ENCODE results near the gene CLK3. TPM values are rescaled to one million over a fixed set of nuclear protein-coding genes. Genes with fewer than 3 reads are reported as not detected.

Gene CLK3
- polyA plus RNA-seq, 1 of the 3 experiments (the other 2 are of a cell fraction) = 67.7 TPM

DNA sequence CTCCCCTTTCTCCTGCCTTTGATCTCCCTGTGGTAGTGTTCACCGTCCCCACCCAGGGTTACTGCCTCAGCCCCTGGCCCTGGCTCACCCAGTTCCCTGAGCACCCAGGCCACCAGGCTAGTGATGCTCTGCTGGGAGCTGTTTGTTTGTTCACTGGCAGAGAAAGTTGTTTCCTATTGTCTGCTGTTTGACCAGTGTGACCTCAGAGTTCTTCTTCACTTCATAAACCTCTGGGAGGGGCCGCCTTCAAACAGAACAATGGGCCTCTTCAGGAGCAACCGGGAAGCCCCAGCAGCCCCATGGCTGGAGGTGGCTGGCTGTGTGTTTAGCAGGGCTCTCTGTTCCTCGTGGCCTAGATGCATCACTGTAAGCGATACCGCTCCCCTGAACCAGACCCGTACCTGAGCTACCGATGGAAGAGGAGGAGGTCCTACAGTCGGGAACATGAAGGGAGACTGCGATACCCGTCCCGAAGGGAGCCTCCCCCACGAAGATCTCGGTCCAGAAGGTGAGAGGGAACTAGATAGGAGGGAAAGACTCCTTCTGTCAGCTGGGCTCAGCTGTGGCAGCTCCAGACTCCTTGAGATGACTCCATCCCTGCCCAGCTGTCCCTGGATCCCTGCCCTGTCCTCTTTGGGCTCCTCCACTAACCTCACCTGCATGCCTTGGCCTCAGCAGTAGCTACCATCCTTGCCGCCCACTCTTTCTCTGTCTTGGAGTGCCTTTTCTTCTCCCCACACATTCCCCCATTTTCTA is 3.4 kb downstream of the CLK3 start:
- H3K9me2 ChIP-seq = no peaks in the 10 kb centered on the region
- H3F3A ChIP-seq (replicated peaks; ENCODE audit: insufficient read depth) = peaks cover 20% of the 10 kb centered on the region
- H3K4me3 ChIP-seq (ENCODE audit: low read depth in 2 of 2, low read length in 1 of 2) = no peak overlapping the region
- peaks cover 81% of the 10 kb centered on the region for H3K79me2 ChIP-seq (ENCODE audit: insufficient read depth)
- no peak overlapping the region; a peak in 1 of 4 replicates for H3K27ac ChIP-seq (ENCODE audit: low read depth in 2 of 2, low read length in 1 of 2)
- no peak for DNase-seq
- H3K4me2 ChIP-seq = no peak overlapping the region
- WGBS (ENCODE audit: low lambda C conversion rate) = 91% methylated on average over 15 of the region's 15 CpGs
- ChIA-PET POLR2A (interaction anchor here (0.6 kb wide), 1 partner anchor 21 kb away, joined by 3 read pairs; no protein-coding TSS in a partner anchor), CTCF (interaction anchor here (0.6 to 39.4 kb wide), 6 partner anchors 16 to 245 kb away, joined by 3 to 1109 read pairs (median 4); partner anchors contain the start of gene CSK)
- H3K36me3 ChIP-seq (replicated peaks in 1 of 2; ENCODE audit: control insufficient read depth in 1 of 2, insufficient read depth in 2 of 2, low read length in 1 of 2) = peaks cover 19 to 57% of the 10 kb centered on the region in 2 experiments
- no peaks in the 10 kb centered on the region for H3K9me3 ChIP-seq
- H4K20me1 ChIP-seq (ENCODE audit: insufficient read depth) = peaks cover 75% of the 10 kb centered on the region
- peaks cover 0 to 24% of the 10 kb centered on the region in 2 experiments; a peak in 2 of 4 replicates for H3K4me1 ChIP-seq (ENCODE audit: control insufficient read depth in 1 of 2, insufficient read depth in 2 of 2, low read depth in 1 of 2, low read length in 1 of 2)
- no peak for TF ChIP-seq GATA2 (CRISPR knock-in tag; IDR thresholded peaks at IDR 0.05)
- H2AFZ ChIP-seq (ENCODE audit: low read depth) = no peak overlapping the region
- H3K27me3 ChIP-seq (ENCODE audit: insufficient read depth) = no peaks in the 10 kb centered on the region
- no peak overlapping the region for H3K9ac ChIP-seq

DNA sequence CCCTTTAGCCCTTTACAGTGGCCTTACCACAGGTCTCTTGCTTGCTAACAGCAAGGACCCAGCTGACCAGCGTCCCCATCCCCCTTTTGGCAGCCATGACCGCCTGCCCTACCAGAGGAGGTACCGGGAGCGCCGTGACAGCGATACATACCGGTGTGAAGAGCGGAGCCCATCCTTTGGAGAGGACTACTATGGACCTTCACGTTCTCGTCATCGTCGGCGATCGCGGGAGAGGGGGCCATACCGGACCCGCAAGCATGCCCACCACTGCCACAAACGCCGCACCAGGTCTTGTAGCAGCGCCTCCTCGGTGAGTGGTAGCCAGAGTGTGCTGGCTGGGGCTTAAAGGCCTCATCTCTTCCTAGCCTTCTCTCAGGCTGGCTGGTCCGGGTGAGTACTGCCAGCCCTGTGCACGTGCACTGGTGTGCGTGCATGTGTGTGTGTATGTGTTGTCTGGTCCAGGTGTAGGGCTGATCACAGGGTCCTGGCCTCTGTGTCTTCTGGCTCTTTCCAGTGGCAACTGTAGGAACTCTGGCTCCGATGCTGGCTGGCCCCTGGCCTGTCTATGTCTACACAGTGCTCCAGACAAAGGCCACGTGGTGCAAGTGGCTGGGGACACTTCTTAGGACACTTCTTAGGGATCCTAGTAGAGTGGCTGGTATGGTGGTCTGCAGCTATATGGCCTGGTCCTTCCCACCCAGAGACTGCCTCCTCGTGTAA is 4.4 kb downstream of the CLK3 start:
- Histone ChIP-seq H3K4me1 (ENCODE audit: control insufficient read depth in 1 of 2, insufficient read depth in 2 of 2, low read depth in 1 of 2, low read length in 1 of 2) (peaks cover 0 to 24% of the 10 kb centered on the region in 2 experiments; a peak in 2 of 4 replicates), H4K20me1 (ENCODE audit: insufficient read depth) (peaks cover 83% of the 10 kb centered on the region), H3K36me3 (replicated peaks in 1 of 2; ENCODE audit: control insufficient read depth in 1 of 2, insufficient read depth in 2 of 2, low read length in 1 of 2) (peaks cover 28 to 67% of the 10 kb centered on the region in 2 experiments), H3K27ac (ENCODE audit: low read depth in 2 of 2, low read length in 1 of 2) (no peak overlapping the region; a peak in 1 of 4 replicates), H3K4me3 (ENCODE audit: low read depth in 2 of 2, low read length in 1 of 2) (no peak overlapping the region), H3F3A (replicated peaks; ENCODE audit: insufficient read depth) (peaks cover 13% of the 10 kb centered on the region), H3K4me2 (no peak overlapping the region), H3K27me3 (ENCODE audit: insufficient read depth) (no peaks in the 10 kb centered on the region), H3K9me2 (no peaks in the 10 kb centered on the region), H3K9ac (no peak overlapping the region), H3K79me2 (ENCODE audit: insufficient read depth) (peaks cover 81% of the 10 kb centered on the region), H3K9me3 (no peaks in the 10 kb centered on the region), H2AFZ (ENCODE audit: low read depth) (no peak overlapping the region)
- 95% methylated on average over 21 of the region's 27 CpGs for WGBS (ENCODE audit: low lambda C conversion rate)
- POLR2A ChIA-PET = no interaction called here
- CTCF ChIA-PET = interaction anchor here (0.7 to 39.4 kb wide), 5 partner anchors 15 to 247 kb away, joined by 4 to 1109 read pairs (median 5); partner anchors contain the start of gene CSK
- TF ChIP-seq, protein P1, sequence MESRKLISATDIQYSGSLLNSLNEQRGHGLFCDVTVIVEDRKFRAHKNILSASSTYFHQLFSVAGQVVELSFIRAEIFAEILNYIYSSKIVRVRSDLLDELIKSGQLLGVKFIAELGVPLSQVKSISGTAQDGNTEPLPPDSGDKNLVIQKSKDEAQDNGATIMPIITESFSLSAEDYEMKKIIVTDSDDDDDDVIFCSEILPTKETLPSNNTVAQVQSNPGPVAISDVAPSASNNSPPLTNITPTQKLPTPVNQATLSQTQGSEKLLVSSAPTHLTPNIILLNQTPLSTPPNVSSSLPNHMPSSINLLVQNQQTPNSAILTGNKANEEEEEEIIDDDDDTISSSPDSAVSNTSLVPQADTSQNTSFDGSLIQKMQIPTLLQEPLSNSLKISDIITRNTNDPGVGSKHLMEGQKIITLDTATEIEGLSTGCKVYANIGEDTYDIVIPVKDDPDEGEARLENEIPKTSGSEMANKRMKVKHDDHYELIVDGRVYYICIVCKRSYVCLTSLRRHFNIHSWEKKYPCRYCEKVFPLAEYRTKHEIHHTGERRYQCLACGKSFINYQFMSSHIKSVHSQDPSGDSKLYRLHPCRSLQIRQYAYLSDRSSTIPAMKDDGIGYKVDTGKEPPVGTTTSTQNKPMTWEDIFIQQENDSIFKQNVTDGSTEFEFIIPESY (IDR thresholded peaks at IDR 0.05; ENCODE audit: borderline replicate concordance, low read depth) = no peak
- TF ChIP-seq RXRA (IDR thresholded peaks at IDR 0.05; ENCODE audit: borderline replicate concordance, low read depth) = no peak
- TF ChIP-seq, protein P2, sequence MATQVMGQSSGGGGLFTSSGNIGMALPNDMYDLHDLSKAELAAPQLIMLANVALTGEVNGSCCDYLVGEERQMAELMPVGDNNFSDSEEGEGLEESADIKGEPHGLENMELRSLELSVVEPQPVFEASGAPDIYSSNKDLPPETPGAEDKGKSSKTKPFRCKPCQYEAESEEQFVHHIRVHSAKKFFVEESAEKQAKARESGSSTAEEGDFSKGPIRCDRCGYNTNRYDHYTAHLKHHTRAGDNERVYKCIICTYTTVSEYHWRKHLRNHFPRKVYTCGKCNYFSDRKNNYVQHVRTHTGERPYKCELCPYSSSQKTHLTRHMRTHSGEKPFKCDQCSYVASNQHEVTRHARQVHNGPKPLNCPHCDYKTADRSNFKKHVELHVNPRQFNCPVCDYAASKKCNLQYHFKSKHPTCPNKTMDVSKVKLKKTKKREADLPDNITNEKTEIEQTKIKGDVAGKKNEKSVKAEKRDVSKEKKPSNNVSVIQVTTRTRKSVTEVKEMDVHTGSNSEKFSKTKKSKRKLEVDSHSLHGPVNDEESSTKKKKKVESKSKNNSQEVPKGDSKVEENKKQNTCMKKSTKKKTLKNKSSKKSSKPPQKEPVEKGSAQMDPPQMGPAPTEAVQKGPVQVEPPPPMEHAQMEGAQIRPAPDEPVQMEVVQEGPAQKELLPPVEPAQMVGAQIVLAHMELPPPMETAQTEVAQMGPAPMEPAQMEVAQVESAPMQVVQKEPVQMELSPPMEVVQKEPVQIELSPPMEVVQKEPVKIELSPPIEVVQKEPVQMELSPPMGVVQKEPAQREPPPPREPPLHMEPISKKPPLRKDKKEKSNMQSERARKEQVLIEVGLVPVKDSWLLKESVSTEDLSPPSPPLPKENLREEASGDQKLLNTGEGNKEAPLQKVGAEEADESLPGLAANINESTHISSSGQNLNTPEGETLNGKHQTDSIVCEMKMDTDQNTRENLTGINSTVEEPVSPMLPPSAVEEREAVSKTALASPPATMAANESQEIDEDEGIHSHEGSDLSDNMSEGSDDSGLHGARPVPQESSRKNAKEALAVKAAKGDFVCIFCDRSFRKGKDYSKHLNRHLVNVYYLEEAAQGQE (IDR thresholded peaks at IDR 0.05; ENCODE audit: low read depth, low read length) = no peak
- TF ChIP-seq TEAD4 (IDR thresholded peaks at IDR 0.05; ENCODE audit: borderline replicate concordance, insufficient read depth) = no peak
- TF ChIP-seq, protein P3, sequence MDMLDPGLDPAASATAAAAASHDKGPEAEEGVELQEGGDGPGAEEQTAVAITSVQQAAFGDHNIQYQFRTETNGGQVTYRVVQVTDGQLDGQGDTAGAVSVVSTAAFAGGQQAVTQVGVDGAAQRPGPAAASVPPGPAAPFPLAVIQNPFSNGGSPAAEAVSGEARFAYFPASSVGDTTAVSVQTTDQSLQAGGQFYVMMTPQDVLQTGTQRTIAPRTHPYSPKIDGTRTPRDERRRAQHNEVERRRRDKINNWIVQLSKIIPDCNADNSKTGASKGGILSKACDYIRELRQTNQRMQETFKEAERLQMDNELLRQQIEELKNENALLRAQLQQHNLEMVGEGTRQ (IDR thresholded peaks at IDR 0.05; ENCODE audit: borderline replicate concordance, low read depth, low read length) = no peak
- no peak for DNase-seq

All from SK-N-SH (cell line).